ENCODE data around the gene CRYGB. TPM values are rescaled to one million over a fixed set of nuclear protein-coding genes. Genes with fewer than 3 reads are reported as not detected.
"Not testable (repeated sequence)": the region's sequence is repeated elsewhere in the genome, so short reads cannot be mapped to it uniquely, and the experiment has no call there.

Gene CRYGB
- total RNA-seq, 1 donor from 2014 or later = not detected

GRCh38 chr2:208156439-208156838, 10.5 kb upstream of the CRYGB start:
- no peak for ATAC-seq (ENCODE audit: poor library complexity)

GRCh38 chr2:208153156-208153555, 7.2 kb upstream of the CRYGB start:
- no peak for DNase-seq
- ATAC-seq (ENCODE audit: poor library complexity) = no peak
- intact Hi-C loops (cut with DNase I) = no loop called here

More at GRCh38 chr2:208156439-208156838, 10.5 kb upstream of the CRYGB start:
- intact Hi-C loops (cut with DNase I) = no loop called here
- DNase-seq = no peak

- intact Hi-C loops (cut with DNase I) = no loop called here
- no peak for DNase-seq
- no peak for ATAC-seq (ENCODE audit: poor library complexity)
Observed at GRCh38 chr2:208150956-208151355, 5.0 kb upstream of the CRYGB start.

- DNase-seq (no peak), ATAC-seq (ENCODE audit: poor library complexity) (no peak)
Observed at GRCh38 chr2:208150094-208150493, 4.1 kb upstream of the CRYGB start.

GRCh38 chr2:208148803-208149202, 2.8 kb upstream of the CRYGB start:
- DNase-seq (no peak), ATAC-seq (ENCODE audit: poor library complexity) (no peak)
- intact Hi-C loops (cut with DNase I) = no loop called here

More at GRCh38 chr2:208150094-208150493, 4.1 kb upstream of the CRYGB start:
- intact Hi-C loops (cut with DNase I) = no loop called here

- intact Hi-C loops (cut with DNase I) = no loop called here
- DNase-seq (no peak), ATAC-seq (ENCODE audit: poor library complexity) (no peak)
Observed at GRCh38 chr2:208147759-208148158, 1.8 kb upstream of the CRYGB start.

- ATAC-seq (ENCODE audit: poor library complexity) = no peak
- no peak for DNase-seq
Observed at GRCh38 chr2:208147008-208147407, 1.1 kb upstream of the CRYGB start.

GRCh38 chr2:208142925-208143799, 2.8 kb downstream of the CRYGB start:
- ATAC-seq (ENCODE audit: poor library complexity) = no peak
- no peak for DNase-seq
- intact Hi-C loops (cut with DNase I) = no loop called here

More at GRCh38 chr2:208147008-208147407, 1.1 kb upstream of the CRYGB start:
- intact Hi-C loops (cut with DNase I) = no loop called here

GRCh38 chr2:208142240-208142924, 3.6 kb downstream of the CRYGB start:
- ATAC-seq (ENCODE audit: poor library complexity) (no peak), DNase-seq (no peak)
- intact Hi-C loops (cut with DNase I) = no loop called here

- DNase-seq (no peak), ATAC-seq (ENCODE audit: poor library complexity) (no peak)
- intact Hi-C loops (cut with DNase I) = no loop called here
Observed at GRCh38 chr2:208139447-208139846, 6.5 kb downstream of the CRYGB start.

- intact Hi-C loops (cut with DNase I); DNase-seq; ATAC-seq (ENCODE audit: poor library complexity): not testable (repeated sequence)
Observed at GRCh38 chr2:208138334-208138733, 7.6 kb downstream of the CRYGB start.

- intact Hi-C loops (cut with DNase I) = no loop called here
- ATAC-seq (ENCODE audit: poor library complexity) (no peak), DNase-seq (no peak)
Observed at GRCh38 chr2:208136716-208137094, 9.3 kb downstream of the CRYGB start.

GRCh38 chr2:208135794-208136715, 9.9 kb downstream of the CRYGB start:
- intact Hi-C loops (cut with DNase I) = no loop called here

GRCh38 chr2:208134928-208135586, 10.9 kb downstream of the CRYGB start:
- ATAC-seq (ENCODE audit: poor library complexity) (no peak), DNase-seq (no peak)
- intact Hi-C loops (cut with DNase I) = no loop called here

More at GRCh38 chr2:208135794-208136715, 9.9 kb downstream of the CRYGB start:
- DNase-seq (no peak), ATAC-seq (ENCODE audit: poor library complexity) (no peak)

- DNase-seq = no peak
- intact Hi-C loops (cut with DNase I) = no loop called here
- ATAC-seq (ENCODE audit: poor library complexity) = no peak
Observed at GRCh38 chr2:208130712-208131110, 15.2 kb downstream of the CRYGB start.

- intact Hi-C loops (cut with DNase I) = no loop called here
- DNase-seq (no peak), ATAC-seq (ENCODE audit: poor library complexity) (no peak)
Observed at GRCh38 chr2:208129744-208130711, 15.9 kb downstream of the CRYGB start, which contains the start of gene CRYGC. Gene CRYGC (minus strand): TSS chr2:208129828. CDS start chr2:208129792, 36 bp downstream.

- intact Hi-C loops (cut with DNase I) = no loop called here
- ATAC-seq (ENCODE audit: poor library complexity) (no peak), DNase-seq (no peak)
Observed at GRCh38 chr2:208128136-208128535, 17.8 kb downstream of the CRYGB start.
